Neural cell (in vitro differentiated cells): ENCODE measurements around the gene MSI1. TPM values are rescaled to one million over a fixed set of nuclear protein-coding genes. Genes with fewer than 3 reads are reported as not detected.

Experiments
- H2AFZ ChIP-seq: fragments of 200-600, 300-800 bp; sonication (generic), shearing (Covaris generic); 2 replicates; pipeline ENCODE4 v1.6.0; 2014; ENCODE audit warnings: low read depth, mild to moderate bottlenecking, antibody characterized with exemption, low read length, moderate library complexity
- H3F3A ChIP-seq: fragments of 200-600 bp; shearing (Covaris generic); 2 replicates; pipeline ENCODE4 v1.6.1; 2016; ENCODE audit warnings: mild to moderate bottlenecking, moderate library complexity, mixed read lengths, antibody characterized with exemption, low read length; ENCODE audit not compliant: insufficient read depth, poor library complexity, severe bottlenecking
- H3K27ac ChIP-seq: fragments of 200-600, 300-800 bp; sonication (generic), shearing (Covaris generic); 2 replicates; pipeline ENCODE4 v1.5.1; 2014; ENCODE audit warnings: mild to moderate bottlenecking, low read length, moderate library complexity
- H3K27me3 ChIP-seq: fragments of 300-800, 200-600 bp; sonication (generic), shearing (Covaris generic); 2 replicates; pipeline ENCODE4 v1.6.0; 2014; ENCODE audit warnings: mild to moderate bottlenecking, low read depth, low read length, moderate library complexity; ENCODE audit not compliant: insufficient read depth
- H3K36me3 ChIP-seq: fragments of 300-800, 200-600 bp; sonication (generic), shearing (Covaris generic); 2 replicates; pipeline ENCODE4 v1.5.1; 2014; ENCODE audit warnings: mild to moderate bottlenecking, antibody characterized with exemption, low read length, moderate library complexity; ENCODE audit not compliant: insufficient read depth
- H3K4me2 ChIP-seq: fragments of 300-800, 200-600 bp; sonication (generic), shearing (Covaris generic); 2 replicates; pipeline ENCODE4 v1.6.0; 2014; ENCODE audit warnings: mild to moderate bottlenecking, low read length
- H3K4me3 ChIP-seq: fragments of 300-800, 200-600 bp; sonication (generic), shearing (Covaris generic); 2 replicates; pipeline ENCODE4 v1.5.1; 2014; ENCODE audit warnings: mild to moderate bottlenecking, low read length, moderate library complexity
- H3K79me2 ChIP-seq: fragments of 200-600 bp; shearing (Covaris generic); replicated peaks from 2 replicates; pipeline ENCODE4 v1.6.0; 2014; ENCODE audit warnings: mild to moderate bottlenecking, low read length, moderate library complexity; ENCODE audit not compliant: insufficient read depth
- H3K9ac ChIP-seq: fragments of 300-800, 200-600 bp; sonication (generic), shearing (Covaris generic); 2 replicates; pipeline ENCODE4 v1.6.1; 2016; ENCODE audit warnings: mild to moderate bottlenecking, low read length, mixed read lengths
- H3K9me2 ChIP-seq: fragments of 200-600 bp; shearing (Covaris generic); 2 replicates; pipeline ENCODE4 v1.6.1; 2016; ENCODE audit warnings: mild to moderate bottlenecking, low read length, mixed read lengths; ENCODE audit not compliant: insufficient read depth
- H3K9me3 ChIP-seq: fragments of 200-600, 300-800 bp; sonication (generic), shearing (Covaris generic); 2 replicates; pipeline ENCODE4 v1.6.1; 2016; ENCODE audit warnings: mild to moderate bottlenecking, mixed run types, low read length, moderate library complexity, mixed read lengths
- H4K20me1 ChIP-seq: fragments of 200-600 bp; shearing (Covaris generic); 2 replicates; pipeline ENCODE4 v1.6.1; 2016; ENCODE audit warnings: mild to moderate bottlenecking, mixed run types; ENCODE audit not compliant: insufficient read depth
- EP300 ChIP-seq: fragments of 450-650 bp; conservative IDR thresholded peaks from 2 replicates; pipeline ENCODE4 v1.6.1; 2014; ENCODE audit warnings: antibody characterized with exemption, mild to moderate bottlenecking, moderate library complexity; ENCODE audit not compliant: poor library complexity, severe bottlenecking
- EZH2 ChIP-seq: fragments of 200-600, 300-800 bp; shearing (Covaris generic), sonication (generic); IDR thresholded peaks from 2 replicates; pipeline ENCODE4 v1.6.1; 2014; ENCODE audit warnings: antibody characterized with exemption, low read length, borderline replicate concordance, mild to moderate bottlenecking; ENCODE audit not compliant: insufficient read depth, poor library complexity, severe bottlenecking
- MXI1 ChIP-seq: fragments of 450-650 bp; conservative IDR thresholded peaks from 2 replicates; pipeline ENCODE4 v1.6.1; 2014; ENCODE audit warnings: antibody characterized with exemption, mild to moderate bottlenecking; ENCODE audit not compliant: poor library complexity, severe bottlenecking
- POLR2AphosphoS5 ChIP-seq: IDR thresholded peaks from 2 replicates; pipeline ENCODE4 v1.6.1; 2012
- RAD21 ChIP-seq: fragments of 450-650 bp; conservative IDR thresholded peaks from 2 replicates; pipeline ENCODE4 v1.6.1; 2014; ENCODE audit warnings: antibody characterized with exemption, mild to moderate bottlenecking, moderate library complexity
- SMC3 ChIP-seq: fragments of 450-650 bp; conservative IDR thresholded peaks from 2 replicates; pipeline ENCODE4 v1.6.1; 2014; ENCODE audit warnings: antibody characterized with exemption, mild to moderate bottlenecking, moderate library complexity; ENCODE audit not compliant: poor library complexity
- TAF1 ChIP-seq: IDR thresholded peaks from 2 replicates; pipeline ENCODE4 v1.6.1; 2012; ENCODE audit warnings: low read depth
- polyA plus RNA-seq: library from polyadenylated mRNA; depleted of rRNA; stranded (reverse); fragments of >200 nt; gene quantifications from 2 replicates; pipeline ENCODE4 v1.2.3, GENCODE V29; 2014
- TF ChIP-seq, protein P1 (sequence below): IDR thresholded peaks from 2 replicates; pipeline ENCODE4 v1.6.1; 2012; ENCODE audit warnings: borderline replicate concordance
- TF ChIP-seq, protein P2 (sequence below): fragments of 450-650 bp; IDR thresholded peaks from 2 replicates; pipeline ENCODE4 v1.5.1; 2014; ENCODE audit warnings: antibody characterized with exemption, mild to moderate bottlenecking, moderate library complexity; ENCODE audit not compliant: poor library complexity, severe bottlenecking

MSI1 gene
- polyA plus RNA-seq, 1 donor from 2014 or later, result 7.5 TPM

DNA sequence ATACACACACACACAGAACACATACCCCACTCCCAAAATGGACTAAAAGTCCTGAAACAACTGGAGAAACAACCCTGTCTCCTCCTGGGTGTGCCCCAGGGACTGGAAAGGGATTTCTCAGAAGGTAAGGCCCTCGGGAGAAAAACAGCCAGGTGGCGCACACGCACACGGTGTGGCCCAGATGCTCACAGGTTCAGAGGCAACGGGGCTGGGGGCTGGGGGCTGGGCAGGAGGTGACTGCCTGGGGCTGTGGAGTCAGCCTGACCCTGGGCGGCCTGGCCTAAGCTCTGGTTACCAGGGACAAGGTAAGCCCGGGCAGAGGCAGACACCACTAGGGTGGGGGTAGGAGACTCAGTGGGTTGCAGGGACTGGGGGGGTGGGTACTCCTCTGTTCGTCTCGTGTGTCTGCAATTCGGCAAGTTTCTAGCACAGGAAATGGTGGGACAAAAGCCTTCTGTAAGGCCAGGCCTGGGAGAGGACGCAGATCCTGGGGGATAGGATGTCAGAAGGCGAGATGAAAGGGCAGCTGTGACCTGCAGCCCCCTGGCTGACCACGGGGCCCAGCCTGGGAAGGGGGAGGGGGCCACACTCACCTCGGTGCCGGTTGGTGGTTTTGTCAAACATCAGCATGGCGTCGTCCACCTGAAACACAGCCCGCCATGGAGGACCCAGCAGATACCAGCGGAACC is 10.4 kb downstream of the MSI1 start:
- Histone ChIP-seq H3K4me2 (no peak overlapping the region), H2AFZ (no peak overlapping the region), H3K36me3 (peaks cover 18% of the 10 kb centered on the region)

DNA sequence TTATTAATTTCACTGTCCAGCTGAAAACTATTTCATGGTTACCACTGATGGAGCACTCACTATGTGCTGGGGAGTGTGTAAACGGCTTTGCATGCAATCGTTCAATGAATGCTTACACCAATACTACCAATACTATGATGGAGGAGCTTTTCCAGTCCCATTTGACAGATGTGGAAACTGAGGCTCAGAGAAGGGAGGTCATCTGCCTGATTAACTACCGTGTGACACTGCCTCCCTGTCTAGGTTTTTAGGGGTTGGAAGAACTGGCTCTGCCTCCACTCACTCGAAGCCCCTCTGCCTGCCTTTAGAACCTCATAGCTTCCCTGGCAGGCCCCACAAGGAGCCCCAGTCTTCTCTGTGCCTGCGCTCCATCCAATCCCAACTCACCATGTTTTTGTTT is 11.9 kb downstream of the MSI1 start:
- Histone ChIP-seq H3K27me3 (no peaks in the 10 kb centered on the region), H3K4me3 (no peak overlapping the region), H3K27ac (no peak overlapping the region), H3K9me2 (no peaks in the 10 kb centered on the region), H3K36me3 (peaks cover 17% of the 10 kb centered on the region), H3F3A (no peaks in the 10 kb centered on the region), H3K9ac (no peak overlapping the region), H3K4me2 (no peak overlapping the region), H2AFZ (no peak overlapping the region), H3K79me2 (peaks cover 20% of the 10 kb centered on the region), H3K9me3 (no peaks in the 10 kb centered on the region), H4K20me1 (no peaks in the 10 kb centered on the region)
- TF ChIP-seq EZH2, result no peak
- TF ChIP-seq, protein P1, sequence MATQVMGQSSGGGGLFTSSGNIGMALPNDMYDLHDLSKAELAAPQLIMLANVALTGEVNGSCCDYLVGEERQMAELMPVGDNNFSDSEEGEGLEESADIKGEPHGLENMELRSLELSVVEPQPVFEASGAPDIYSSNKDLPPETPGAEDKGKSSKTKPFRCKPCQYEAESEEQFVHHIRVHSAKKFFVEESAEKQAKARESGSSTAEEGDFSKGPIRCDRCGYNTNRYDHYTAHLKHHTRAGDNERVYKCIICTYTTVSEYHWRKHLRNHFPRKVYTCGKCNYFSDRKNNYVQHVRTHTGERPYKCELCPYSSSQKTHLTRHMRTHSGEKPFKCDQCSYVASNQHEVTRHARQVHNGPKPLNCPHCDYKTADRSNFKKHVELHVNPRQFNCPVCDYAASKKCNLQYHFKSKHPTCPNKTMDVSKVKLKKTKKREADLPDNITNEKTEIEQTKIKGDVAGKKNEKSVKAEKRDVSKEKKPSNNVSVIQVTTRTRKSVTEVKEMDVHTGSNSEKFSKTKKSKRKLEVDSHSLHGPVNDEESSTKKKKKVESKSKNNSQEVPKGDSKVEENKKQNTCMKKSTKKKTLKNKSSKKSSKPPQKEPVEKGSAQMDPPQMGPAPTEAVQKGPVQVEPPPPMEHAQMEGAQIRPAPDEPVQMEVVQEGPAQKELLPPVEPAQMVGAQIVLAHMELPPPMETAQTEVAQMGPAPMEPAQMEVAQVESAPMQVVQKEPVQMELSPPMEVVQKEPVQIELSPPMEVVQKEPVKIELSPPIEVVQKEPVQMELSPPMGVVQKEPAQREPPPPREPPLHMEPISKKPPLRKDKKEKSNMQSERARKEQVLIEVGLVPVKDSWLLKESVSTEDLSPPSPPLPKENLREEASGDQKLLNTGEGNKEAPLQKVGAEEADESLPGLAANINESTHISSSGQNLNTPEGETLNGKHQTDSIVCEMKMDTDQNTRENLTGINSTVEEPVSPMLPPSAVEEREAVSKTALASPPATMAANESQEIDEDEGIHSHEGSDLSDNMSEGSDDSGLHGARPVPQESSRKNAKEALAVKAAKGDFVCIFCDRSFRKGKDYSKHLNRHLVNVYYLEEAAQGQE, result no peak
- TF ChIP-seq, protein P2, sequence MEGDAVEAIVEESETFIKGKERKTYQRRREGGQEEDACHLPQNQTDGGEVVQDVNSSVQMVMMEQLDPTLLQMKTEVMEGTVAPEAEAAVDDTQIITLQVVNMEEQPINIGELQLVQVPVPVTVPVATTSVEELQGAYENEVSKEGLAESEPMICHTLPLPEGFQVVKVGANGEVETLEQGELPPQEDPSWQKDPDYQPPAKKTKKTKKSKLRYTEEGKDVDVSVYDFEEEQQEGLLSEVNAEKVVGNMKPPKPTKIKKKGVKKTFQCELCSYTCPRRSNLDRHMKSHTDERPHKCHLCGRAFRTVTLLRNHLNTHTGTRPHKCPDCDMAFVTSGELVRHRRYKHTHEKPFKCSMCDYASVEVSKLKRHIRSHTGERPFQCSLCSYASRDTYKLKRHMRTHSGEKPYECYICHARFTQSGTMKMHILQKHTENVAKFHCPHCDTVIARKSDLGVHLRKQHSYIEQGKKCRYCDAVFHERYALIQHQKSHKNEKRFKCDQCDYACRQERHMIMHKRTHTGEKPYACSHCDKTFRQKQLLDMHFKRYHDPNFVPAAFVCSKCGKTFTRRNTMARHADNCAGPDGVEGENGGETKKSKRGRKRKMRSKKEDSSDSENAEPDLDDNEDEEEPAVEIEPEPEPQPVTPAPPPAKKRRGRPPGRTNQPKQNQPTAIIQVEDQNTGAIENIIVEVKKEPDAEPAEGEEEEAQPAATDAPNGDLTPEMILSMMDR, result no peak
- TF ChIP-seq POLR2AphosphoS5, result no peak
- TF ChIP-seq SMC3, result no peak
- TF ChIP-seq EP300, result no peak
- TF ChIP-seq MXI1, result no peak
- no peak for TF ChIP-seq TAF1
- TF ChIP-seq RAD21, result no peak

More for the DNA sequence above, 10.4 kb downstream of the MSI1 start:
- Histone ChIP-seq H4K20me1 (no peaks in the 10 kb centered on the region), H3K9me2 (no peaks in the 10 kb centered on the region), H3K79me2 (peaks cover 30% of the 10 kb centered on the region), H3K9me3 (no peaks in the 10 kb centered on the region), H3K9ac (no peak overlapping the region), H3F3A (peaks cover 9% of the 10 kb centered on the region), H3K27ac (no peak overlapping the region), H3K4me3 (no peak overlapping the region), H3K27me3 (no peaks in the 10 kb centered on the region)
- no peak for TF ChIP-seq SMC3
- TF ChIP-seq MXI1, result no peak
- no peak for TF ChIP-seq TAF1
- no peak for TF ChIP-seq EZH2
- TF ChIP-seq, protein P1, result no peak
- TF ChIP-seq EP300, result no peak
- TF ChIP-seq RAD21, result no peak
- TF ChIP-seq, protein P2, result no peak
- no peak for TF ChIP-seq POLR2AphosphoS5
